ENCODE results near the gene KCNAB1.

DNA sequence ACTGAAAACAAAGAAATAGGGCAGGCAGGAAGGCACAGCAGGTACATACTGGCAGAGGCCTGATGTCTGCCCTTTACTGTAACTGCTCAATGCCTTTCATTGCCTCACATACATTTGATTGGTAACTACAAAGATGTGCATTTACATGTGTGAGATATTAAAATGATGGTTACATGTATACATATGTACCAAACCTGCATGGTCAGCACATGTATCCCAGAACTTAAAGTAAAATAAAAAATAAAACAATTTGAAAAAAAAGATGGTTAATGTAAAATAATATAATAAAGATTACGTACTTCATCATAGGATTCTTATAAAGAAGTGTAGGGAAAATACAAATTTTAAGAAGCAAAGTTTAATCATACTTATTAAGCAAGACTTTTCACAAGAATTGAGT is 419.4 kb downstream of the KCNAB1 start:
- TF ChIP-seq EZH2 (optimal IDR thresholded peaks at IDR 0.05; ENCODE audit: low read depth, low read length), result no peak
- TF ChIP-seq, protein P1, sequence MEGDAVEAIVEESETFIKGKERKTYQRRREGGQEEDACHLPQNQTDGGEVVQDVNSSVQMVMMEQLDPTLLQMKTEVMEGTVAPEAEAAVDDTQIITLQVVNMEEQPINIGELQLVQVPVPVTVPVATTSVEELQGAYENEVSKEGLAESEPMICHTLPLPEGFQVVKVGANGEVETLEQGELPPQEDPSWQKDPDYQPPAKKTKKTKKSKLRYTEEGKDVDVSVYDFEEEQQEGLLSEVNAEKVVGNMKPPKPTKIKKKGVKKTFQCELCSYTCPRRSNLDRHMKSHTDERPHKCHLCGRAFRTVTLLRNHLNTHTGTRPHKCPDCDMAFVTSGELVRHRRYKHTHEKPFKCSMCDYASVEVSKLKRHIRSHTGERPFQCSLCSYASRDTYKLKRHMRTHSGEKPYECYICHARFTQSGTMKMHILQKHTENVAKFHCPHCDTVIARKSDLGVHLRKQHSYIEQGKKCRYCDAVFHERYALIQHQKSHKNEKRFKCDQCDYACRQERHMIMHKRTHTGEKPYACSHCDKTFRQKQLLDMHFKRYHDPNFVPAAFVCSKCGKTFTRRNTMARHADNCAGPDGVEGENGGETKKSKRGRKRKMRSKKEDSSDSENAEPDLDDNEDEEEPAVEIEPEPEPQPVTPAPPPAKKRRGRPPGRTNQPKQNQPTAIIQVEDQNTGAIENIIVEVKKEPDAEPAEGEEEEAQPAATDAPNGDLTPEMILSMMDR (IDR thresholded peaks at IDR 0.05; ENCODE audit: low read length), result no peak
- no peak for TF ChIP-seq EZH2phosphoT487 (IDR thresholded peaks at IDR 0.05; ENCODE audit: low read length)
